ENCODE data around the gene ADGRF1.

GRCh38 chr6:47062346-47062745, 20.2 kb upstream of the ADGRF1 start:
- TF ChIP-seq CTCF (IDR thresholded peaks at IDR 0.05) (no peak), EP300 (IDR thresholded peaks at IDR 0.05) (no peak)

All from esophagus muscularis mucosa (tissue), 3 donors.